ENCODE measurements around the gene SLC39A5. TPM values are rescaled to one million over a fixed set of nuclear protein-coding genes. Genes with fewer than 3 reads are reported as not detected.
A peak's percentile ranks its signal among the peaks of the same experiment; 100 is the strongest.

SLC39A5 gene
- total RNA-seq, 1 donor from 2014 or later, result not detected

- no peak for DNase-seq (ENCODE audit: low spot score)
- Mint-ChIP-seq H3K27ac (ENCODE audit: unreplicated experiment) (no peak overlapping the region), H3K36me3 (ENCODE audit: low read depth, unreplicated experiment) (peaks cover 53% of the 10 kb centered on the region), H3K4me1 (ENCODE audit: unreplicated experiment) (peaks cover 4% of the 10 kb centered on the region), H3K9me3 (ENCODE audit: unreplicated experiment) (no peaks in the 10 kb centered on the region), H3K27me3 (ENCODE audit: unreplicated experiment) (no peaks in the 10 kb centered on the region), H3K4me3 (ENCODE audit: unreplicated experiment) (no peak overlapping the region)
- TF ChIP-seq CTCF (IDR thresholded peaks at IDR 0.05; ENCODE audit: unreplicated experiment), result no peak
Observed at GRCh38 chr12:56212361-56212760, 17.5 kb upstream of the SLC39A5 start.

GRCh38 chr12:56213878-56214277, 16.0 kb upstream of the SLC39A5 start:
- TF ChIP-seq CTCF (IDR thresholded peaks at IDR 0.05; ENCODE audit: unreplicated experiment), result no peak
- no peak for DNase-seq (ENCODE audit: low spot score)
- peak overlapping the region; percentile 73 for H3K4me3 Mint-ChIP-seq (ENCODE audit: unreplicated experiment)
- peaks cover 4% of the 10 kb centered on the region for H3K4me1 Mint-ChIP-seq (ENCODE audit: unreplicated experiment)
- no peaks in the 10 kb centered on the region for H3K9me3 Mint-ChIP-seq (ENCODE audit: unreplicated experiment)
- peak overlapping the region; percentile 84 for H3K27ac Mint-ChIP-seq (ENCODE audit: unreplicated experiment)
- no peaks in the 10 kb centered on the region for H3K27me3 Mint-ChIP-seq (ENCODE audit: unreplicated experiment)
- H3K36me3 Mint-ChIP-seq (ENCODE audit: low read depth, unreplicated experiment), result peaks cover 42% of the 10 kb centered on the region

- no peaks in the 10 kb centered on the region for H3K9me3 Mint-ChIP-seq (ENCODE audit: unreplicated experiment)
- H3K4me3 Mint-ChIP-seq (ENCODE audit: unreplicated experiment), result peak overlapping the region; percentile 75
- no peak overlapping the region for H3K27ac Mint-ChIP-seq (ENCODE audit: unreplicated experiment)
- no peaks in the 10 kb centered on the region for H3K27me3 Mint-ChIP-seq (ENCODE audit: unreplicated experiment)
- H3K36me3 Mint-ChIP-seq (ENCODE audit: low read depth, unreplicated experiment), result peaks cover 27% of the 10 kb centered on the region
- no peak for DNase-seq (ENCODE audit: low spot score)
- no peak for TF ChIP-seq CTCF (IDR thresholded peaks at IDR 0.05; ENCODE audit: unreplicated experiment)
- H3K4me1 Mint-ChIP-seq (ENCODE audit: unreplicated experiment), result peaks cover 13% of the 10 kb centered on the region
Observed at GRCh38 chr12:56216461-56216860, 13.4 kb upstream of the SLC39A5 start.

GRCh38 chr12:56219840-56220239, 10.0 kb upstream of the SLC39A5 start:
- Mint-ChIP-seq H3K27me3 (ENCODE audit: unreplicated experiment) (peaks cover 8% of the 10 kb centered on the region), H3K4me1 (ENCODE audit: unreplicated experiment) (peaks cover 32% of the 10 kb centered on the region), H3K27ac (ENCODE audit: unreplicated experiment) (no peak overlapping the region), H3K36me3 (ENCODE audit: low read depth, unreplicated experiment) (peaks cover 13% of the 10 kb centered on the region), H3K4me3 (ENCODE audit: unreplicated experiment) (no peak overlapping the region), H3K9me3 (ENCODE audit: unreplicated experiment) (no peaks in the 10 kb centered on the region)
- DNase-seq (ENCODE audit: low spot score), result no peak
- no peak for TF ChIP-seq CTCF (IDR thresholded peaks at IDR 0.05; ENCODE audit: unreplicated experiment)

GRCh38 chr12:56220611-56221231, 9.1 kb upstream of the SLC39A5 start:
- H3K27me3 Mint-ChIP-seq (ENCODE audit: unreplicated experiment), result peaks cover 10% of the 10 kb centered on the region
- peak overlapping the region; percentile 97 for H3K27ac Mint-ChIP-seq (ENCODE audit: unreplicated experiment)
- peaks cover 8% of the 10 kb centered on the region for H3K36me3 Mint-ChIP-seq (ENCODE audit: low read depth, unreplicated experiment)
- H3K9me3 Mint-ChIP-seq (ENCODE audit: unreplicated experiment), result no peaks in the 10 kb centered on the region
- H3K4me1 Mint-ChIP-seq (ENCODE audit: unreplicated experiment), result peaks cover 39% of the 10 kb centered on the region
- no peak for DNase-seq (ENCODE audit: low spot score)
- peak overlapping the region; percentile 99 for H3K4me3 Mint-ChIP-seq (ENCODE audit: unreplicated experiment)
- TF ChIP-seq CTCF (IDR thresholded peaks at IDR 0.05; ENCODE audit: unreplicated experiment), result no peak
